Measurements from ENCODE around the gene ROBO1.

ROBO1 gene

DNA sequence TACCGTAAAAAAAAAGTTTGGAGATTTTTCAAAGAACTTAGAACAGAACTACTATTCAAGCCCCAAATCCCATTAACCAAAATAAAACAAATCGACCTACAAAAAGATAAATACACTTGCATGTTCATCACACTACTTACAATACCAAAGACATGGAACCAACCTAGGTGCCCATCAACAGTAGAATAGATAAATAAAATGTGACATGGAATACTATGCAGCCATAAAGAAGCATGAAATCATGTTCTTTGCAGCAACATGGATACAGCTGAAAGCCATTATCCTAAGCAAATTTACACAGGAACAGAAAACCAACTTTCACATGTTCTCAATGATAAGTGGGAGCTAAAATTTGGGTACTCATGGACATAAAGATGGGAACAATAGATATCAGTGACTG lies 768.7 kb downstream of the ROBO1 start:
- H3K4me3 ChIP-seq (ENCODE audit: control insufficient read depth, low read depth, low read length) = no peak overlapping the region
- DNase-seq (ENCODE audit: low read depth) = no peak
- TF ChIP-seq, protein P1, sequence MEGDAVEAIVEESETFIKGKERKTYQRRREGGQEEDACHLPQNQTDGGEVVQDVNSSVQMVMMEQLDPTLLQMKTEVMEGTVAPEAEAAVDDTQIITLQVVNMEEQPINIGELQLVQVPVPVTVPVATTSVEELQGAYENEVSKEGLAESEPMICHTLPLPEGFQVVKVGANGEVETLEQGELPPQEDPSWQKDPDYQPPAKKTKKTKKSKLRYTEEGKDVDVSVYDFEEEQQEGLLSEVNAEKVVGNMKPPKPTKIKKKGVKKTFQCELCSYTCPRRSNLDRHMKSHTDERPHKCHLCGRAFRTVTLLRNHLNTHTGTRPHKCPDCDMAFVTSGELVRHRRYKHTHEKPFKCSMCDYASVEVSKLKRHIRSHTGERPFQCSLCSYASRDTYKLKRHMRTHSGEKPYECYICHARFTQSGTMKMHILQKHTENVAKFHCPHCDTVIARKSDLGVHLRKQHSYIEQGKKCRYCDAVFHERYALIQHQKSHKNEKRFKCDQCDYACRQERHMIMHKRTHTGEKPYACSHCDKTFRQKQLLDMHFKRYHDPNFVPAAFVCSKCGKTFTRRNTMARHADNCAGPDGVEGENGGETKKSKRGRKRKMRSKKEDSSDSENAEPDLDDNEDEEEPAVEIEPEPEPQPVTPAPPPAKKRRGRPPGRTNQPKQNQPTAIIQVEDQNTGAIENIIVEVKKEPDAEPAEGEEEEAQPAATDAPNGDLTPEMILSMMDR (conservative IDR thresholded peaks at IDR 0.05; ENCODE audit: control insufficient read depth, insufficient read depth, low read depth, low read length) = no peak

DNA sequence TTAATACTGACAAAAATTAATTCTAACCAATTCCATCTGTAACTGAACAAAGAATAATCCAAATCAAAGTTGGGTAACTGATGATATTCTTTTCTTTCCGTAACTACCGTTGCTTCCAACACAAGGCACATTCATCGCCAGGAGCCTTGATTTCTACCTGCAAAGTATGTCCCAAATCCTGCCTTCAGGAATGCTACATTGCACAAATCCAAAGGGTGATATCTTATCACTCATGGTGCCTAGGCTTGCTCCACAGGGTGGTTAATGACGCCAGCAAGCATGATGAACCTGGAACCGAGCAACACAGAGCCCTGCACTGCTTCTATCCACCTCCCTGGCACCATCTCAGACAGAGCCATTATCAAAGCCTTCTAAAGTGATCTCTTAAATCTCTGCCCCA lies 772.7 kb downstream of the ROBO1 start:
- DNase-seq (ENCODE audit: low read depth) = no peak
- no peak overlapping the region for H3K4me3 ChIP-seq (ENCODE audit: control insufficient read depth, low read depth, low read length)
- TF ChIP-seq, protein P1 (conservative IDR thresholded peaks at IDR 0.05; ENCODE audit: control insufficient read depth, insufficient read depth, low read depth, low read length) = no peak

DNA sequence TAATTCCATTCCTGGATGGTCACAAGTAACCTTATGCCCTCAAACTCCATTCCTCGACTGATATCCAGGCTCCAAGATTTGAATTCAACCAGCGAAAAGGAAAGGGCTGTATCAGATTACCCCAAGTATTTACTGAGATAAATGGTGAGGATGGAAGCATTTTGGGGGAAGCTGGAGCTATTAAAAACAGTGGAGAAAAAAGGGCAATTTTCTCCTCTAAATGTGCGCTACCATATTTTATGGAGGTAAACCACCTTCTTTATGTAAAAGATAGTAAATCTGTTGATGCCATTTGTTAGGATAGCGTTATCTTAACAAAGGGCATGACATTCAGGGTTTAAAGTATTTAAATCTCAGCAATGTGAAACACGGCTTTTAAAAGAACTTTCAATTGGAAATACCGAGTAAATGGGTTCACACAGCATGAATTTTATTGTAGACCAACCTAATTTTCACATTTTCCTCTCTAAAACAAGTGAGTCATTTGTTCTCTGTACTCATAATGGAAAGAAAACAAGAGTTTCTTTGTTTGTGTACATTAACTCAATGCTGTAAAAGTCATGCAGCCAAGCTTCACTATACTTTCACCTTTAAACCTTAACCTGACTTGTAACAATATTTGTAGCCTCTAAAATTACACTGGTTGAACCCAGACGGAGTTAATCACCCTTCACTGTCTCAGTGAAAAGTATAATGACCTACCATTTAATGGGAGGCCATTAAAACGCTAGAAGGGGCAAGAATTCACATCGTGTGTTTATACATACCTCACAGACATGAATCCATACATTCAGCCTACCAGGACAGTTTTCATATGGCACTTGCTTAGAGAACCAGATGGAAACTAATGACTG lies 773.4 kb downstream of the ROBO1 start:
- DNase-seq (ENCODE audit: low read depth) = peak; percentile 29
- TF ChIP-seq, protein P1 (conservative IDR thresholded peaks at IDR 0.05; ENCODE audit: control insufficient read depth, insufficient read depth, low read depth, low read length) = no peak
- no peak overlapping the region for H3K4me3 ChIP-seq (ENCODE audit: control insufficient read depth, low read depth, low read length)

DNA sequence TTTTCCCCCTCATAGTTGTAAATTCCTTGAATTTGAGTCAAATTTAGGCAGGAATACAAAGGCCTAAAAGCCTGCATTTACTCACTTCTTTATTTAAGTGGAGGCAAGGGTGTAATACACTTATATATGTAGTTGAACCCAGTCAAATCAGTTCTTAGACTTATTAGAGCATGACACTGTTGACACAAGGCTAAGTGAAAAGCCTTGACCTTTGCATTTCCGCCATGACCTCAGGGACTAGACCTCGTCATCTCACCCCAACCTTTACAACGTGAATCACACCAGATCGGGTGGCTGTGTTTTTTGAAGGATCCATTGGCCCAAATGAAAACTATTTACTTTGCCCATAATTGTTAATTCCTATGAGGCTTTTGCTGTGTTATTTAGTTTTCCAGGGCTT lies 774.4 kb downstream of the ROBO1 start:
- no peak for DNase-seq (ENCODE audit: low read depth)
- TF ChIP-seq, protein P1 (conservative IDR thresholded peaks at IDR 0.05; ENCODE audit: control insufficient read depth, insufficient read depth, low read depth, low read length) = no peak
- no peak overlapping the region for H3K4me3 ChIP-seq (ENCODE audit: control insufficient read depth, low read depth, low read length)

DNA sequence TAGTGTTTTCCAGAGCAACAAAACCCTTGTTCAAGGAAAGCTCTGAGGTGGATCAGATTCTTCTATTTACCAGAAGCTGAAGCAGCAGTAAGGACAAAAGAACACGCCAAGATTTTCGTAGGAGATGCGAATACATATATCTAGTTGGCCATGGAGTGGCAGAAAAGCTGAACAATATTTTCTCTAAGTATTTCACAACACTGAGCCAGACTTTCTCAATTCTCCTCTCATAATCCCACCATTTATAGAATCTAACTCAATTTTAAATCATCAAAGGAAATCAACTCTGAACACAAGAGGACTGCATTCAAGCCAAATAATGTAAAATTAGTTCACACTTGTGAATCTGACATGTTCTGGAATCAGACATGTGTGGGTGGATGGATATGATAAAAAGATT lies 775.0 kb downstream of the ROBO1 start:
- no peak overlapping the region for H3K4me3 ChIP-seq (ENCODE audit: control insufficient read depth, low read depth, low read length)
- no peak for DNase-seq (ENCODE audit: low read depth)
- TF ChIP-seq, protein P1 (conservative IDR thresholded peaks at IDR 0.05; ENCODE audit: control insufficient read depth, insufficient read depth, low read depth, low read length) = no peak

DNA sequence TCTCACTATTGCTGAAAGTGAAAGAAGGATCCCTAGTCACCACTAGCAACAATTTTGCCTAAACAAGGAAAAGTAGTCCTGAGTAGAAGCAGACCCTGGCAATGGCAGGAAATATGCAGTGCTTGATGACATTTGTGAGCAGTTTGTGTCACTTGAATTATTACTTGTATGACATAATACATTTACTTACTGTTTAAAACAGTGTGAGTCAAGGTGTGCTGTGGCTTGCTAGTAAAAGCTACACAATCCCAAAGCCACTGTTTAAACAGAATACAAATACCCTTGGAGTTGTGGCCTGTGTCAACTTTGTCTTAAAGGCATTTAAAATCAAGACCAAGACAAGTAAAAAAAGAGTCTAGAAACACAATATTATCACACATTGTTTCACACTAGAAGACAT lies 775.4 kb downstream of the ROBO1 start:
- H3K4me3 ChIP-seq (ENCODE audit: control insufficient read depth, low read depth, low read length) = no peak overlapping the region
- TF ChIP-seq, protein P1 (conservative IDR thresholded peaks at IDR 0.05; ENCODE audit: control insufficient read depth, insufficient read depth, low read depth, low read length) = no peak
- no peak for DNase-seq (ENCODE audit: low read depth)
